Mesendoderm (in vitro differentiated cells): ENCODE measurements around the gene RTL10.

Source experiments
- DNase-seq: peaks from one replicate; pipeline ENCODE4 v3.0.0; 2013
- H2AK5ac ChIP-seq: 2 replicates; pipeline ENCODE4 v1.6.1; 2013; ENCODE audit warnings: low read length, inconsistent platforms
- H2BK120ac ChIP-seq: 2 replicates; pipeline ENCODE4 v1.6.1; 2013; ENCODE audit warnings: low read depth, mild to moderate bottlenecking, low read length, moderate library complexity, mixed read lengths
- H2BK15ac ChIP-seq: replicated peaks from 2 replicates; pipeline ENCODE4 v1.6.1; 2013; ENCODE audit warnings: low read depth, mild to moderate bottlenecking, moderate library complexity
- H2BK5ac ChIP-seq: 2 replicates; pipeline ENCODE4 v1.6.1; 2013; ENCODE audit warnings: low read length, inconsistent platforms
- H3K18ac ChIP-seq: 2 replicates; pipeline ENCODE4 v1.6.1; 2013; ENCODE audit warnings: mild to moderate bottlenecking, low read length, mixed read lengths
- H3K23ac ChIP-seq: one replicate; pipeline ENCODE4 v1.6.1; 2013; ENCODE audit warnings: low read length
- H3K27ac ChIP-seq: 2 replicates; pipeline ENCODE4 v1.5.1; 2013; ENCODE audit warnings: low read depth, mild to moderate bottlenecking, inconsistent platforms, low read length, moderate library complexity
- H3K27me3 ChIP-seq: 2 replicates; pipeline ENCODE4 v1.6.1; 2013; ENCODE audit warnings: low read length, control low read depth, mild to moderate bottlenecking, inconsistent platforms; ENCODE audit not compliant: insufficient read depth, poor library complexity
- H3K36me3 ChIP-seq: 2 replicates; pipeline ENCODE4 v1.6.1; 2013; ENCODE audit warnings: low read length, inconsistent platforms; ENCODE audit not compliant: control insufficient read depth, insufficient read depth
- H3K4ac ChIP-seq: one replicate; pipeline ENCODE4 v1.6.1; 2013; ENCODE audit warnings: low read depth, mild to moderate bottlenecking, low read length, moderate library complexity
- H3K4me1 ChIP-seq: 2 replicates; pipeline ENCODE4 v1.6.1; 2013; ENCODE audit warnings: low read depth, low read length, inconsistent platforms; ENCODE audit not compliant: control insufficient read depth
- H3K4me2 ChIP-seq: 2 replicates; pipeline ENCODE4 v1.6.1; 2013; ENCODE audit warnings: low read length
- H3K4me3 ChIP-seq: 2 replicates; pipeline ENCODE4 v1.5.1; 2013; ENCODE audit warnings: mild to moderate bottlenecking, low read length
- H3K56ac ChIP-seq: one replicate; pipeline ENCODE4 v1.6.1; 2013; ENCODE audit warnings: low read length
- H3K79me1 ChIP-seq: 2 replicates; pipeline ENCODE4 v1.6.1; 2013; ENCODE audit warnings: low read length, inconsistent platforms
- H3K79me2 ChIP-seq: 2 replicates; pipeline ENCODE4 v1.6.1; 2013; ENCODE audit warnings: mild to moderate bottlenecking, low read length; ENCODE audit not compliant: control insufficient read depth, insufficient read depth
- H3K9ac ChIP-seq: 2 replicates; pipeline ENCODE4 v1.6.1; 2013; ENCODE audit warnings: low read length, inconsistent platforms
- H4K5ac ChIP-seq: one replicate; pipeline ENCODE4 v1.6.1; 2013; ENCODE audit warnings: low read length
- H4K8ac ChIP-seq: one replicate; pipeline ENCODE4 v1.6.1; 2013; ENCODE audit warnings: low read depth, mild to moderate bottlenecking, control low read depth, low read length, moderate library complexity
- WGBS: extraction: QIAGEN DNeasy Blood & Tissue Kit; methylation state at CpG from one replicate; pipeline ENCODE4 v1.1.7; 2013; ENCODE audit warnings: low lambda C conversion rate, missing lambda C conversion rate; ENCODE audit not compliant: insufficient coverage; ENCODE audit errors: extremely low coverage; 5-methylcytosine and 5-hydroxymethylcytosine counted together

The RTL10 gene

DNA sequence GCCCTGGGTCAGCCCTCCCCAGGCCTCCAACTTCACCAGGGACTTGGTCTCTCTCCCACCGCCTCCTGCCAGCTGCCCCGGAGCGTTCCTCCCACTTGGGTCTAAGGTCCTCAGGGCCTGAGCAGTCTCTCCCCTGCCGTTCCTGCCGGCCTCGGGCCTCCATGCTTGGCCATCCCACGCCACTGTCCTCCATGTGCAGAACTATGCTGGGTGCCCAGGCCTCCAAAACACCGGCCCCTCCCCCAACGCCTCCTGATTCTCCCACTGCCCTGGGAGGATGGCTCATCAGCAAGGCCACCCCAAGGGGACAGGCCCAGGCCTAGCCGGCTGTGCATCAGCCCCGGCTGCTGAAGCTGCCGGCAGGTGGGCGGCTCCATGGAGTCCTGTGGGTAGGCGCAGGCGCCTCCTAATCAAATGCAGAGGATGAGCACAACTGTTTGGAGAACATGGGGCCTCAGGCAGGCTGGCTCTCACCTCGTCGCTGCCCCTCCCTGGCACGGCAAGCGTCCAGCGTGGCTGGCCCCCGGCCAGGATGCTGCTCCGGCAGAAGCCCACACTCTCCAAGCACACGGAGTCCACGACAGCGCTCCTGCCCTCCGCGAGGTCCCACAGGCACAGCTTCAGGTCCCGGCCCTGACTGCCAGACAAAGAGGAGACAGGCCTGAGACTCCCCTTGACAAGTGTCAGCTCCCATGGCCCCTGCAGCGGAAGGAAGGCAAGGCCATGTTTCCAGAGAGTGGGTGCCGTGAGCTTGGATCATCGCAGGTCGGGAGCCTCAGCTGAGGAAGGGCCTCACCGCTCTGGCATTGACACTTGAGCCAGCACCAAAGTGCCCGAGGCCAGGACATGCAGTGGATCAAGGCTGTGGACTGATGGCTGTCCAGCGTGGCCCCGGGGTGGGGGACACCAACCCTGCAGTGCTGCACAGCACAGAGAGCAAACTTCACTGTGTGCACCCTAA lies 42.6 kb downstream of the RTL10 start:
- Histone ChIP-seq H3K27ac (no peak overlapping the region), H3K9ac (no peak overlapping the region), H3K79me1 (no peaks in the 10 kb centered on the region), H2AK5ac (no peak overlapping the region), H3K4ac (no peak overlapping the region), H3K4me1 (no peaks in the 10 kb centered on the region), H2BK5ac (no peak overlapping the region), H3K36me3 (no peaks in the 10 kb centered on the region), H3K4me3 (no peak overlapping the region), H2BK120ac (no peak overlapping the region), H3K79me2 (no peaks in the 10 kb centered on the region), H4K8ac (no peak overlapping the region), H3K56ac (no peak overlapping the region), H4K5ac (no peak overlapping the region), H3K27me3 (no peaks in the 10 kb centered on the region), H3K23ac (no peak overlapping the region), H3K18ac (no peak overlapping the region), H2BK15ac (no peak overlapping the region), H3K4me2 (no peak overlapping the region)
- no CpG with 5 or more reads among the region's 36 CpGs for WGBS
- no peak for DNase-seq

DNA sequence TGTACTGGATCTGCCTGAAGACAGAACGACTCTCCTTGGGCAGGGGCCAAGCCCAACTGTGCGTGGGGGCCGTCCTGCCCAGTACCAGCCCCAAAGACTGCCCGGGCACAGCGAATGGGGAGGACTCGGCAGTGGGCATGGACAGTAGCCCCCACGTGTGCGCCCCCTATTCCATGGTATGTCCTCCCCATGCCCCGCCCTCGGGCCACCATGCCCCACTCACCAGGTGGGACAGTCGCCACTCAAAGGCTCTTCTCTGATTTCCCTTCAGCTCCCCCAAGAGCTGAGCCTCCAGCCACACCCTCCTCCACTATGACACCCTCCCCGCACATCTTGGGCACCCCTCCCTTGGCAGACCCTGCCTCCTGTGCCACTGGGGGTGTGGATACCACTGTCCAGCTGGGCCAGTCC lies 43.5 kb downstream of the RTL10 start:
- no peak overlapping the region for H2BK5ac ChIP-seq
- H2BK15ac ChIP-seq: no peak overlapping the region
- H3K27me3 ChIP-seq: no peaks in the 10 kb centered on the region
- no peak overlapping the region for H3K27ac ChIP-seq
- no CpG with 5 or more reads among the region's 12 CpGs for WGBS
- H3K36me3 ChIP-seq: no peaks in the 10 kb centered on the region
- H2BK120ac ChIP-seq: no peak overlapping the region
- H4K5ac ChIP-seq: no peak overlapping the region
- no peak overlapping the region for H3K4me2 ChIP-seq
- H3K79me1 ChIP-seq: no peaks in the 10 kb centered on the region
- H4K8ac ChIP-seq: no peak overlapping the region
- H3K4me3 ChIP-seq: no peak overlapping the region
- H3K23ac ChIP-seq: no peak overlapping the region
- H3K56ac ChIP-seq: no peak overlapping the region
- DNase-seq: no peak
- no peak overlapping the region for H3K18ac ChIP-seq
- no peak overlapping the region for H3K9ac ChIP-seq
- H3K79me2 ChIP-seq: no peaks in the 10 kb centered on the region
- H2AK5ac ChIP-seq: no peak overlapping the region
- no peak overlapping the region for H3K4ac ChIP-seq
- no peaks in the 10 kb centered on the region for H3K4me1 ChIP-seq

DNA sequence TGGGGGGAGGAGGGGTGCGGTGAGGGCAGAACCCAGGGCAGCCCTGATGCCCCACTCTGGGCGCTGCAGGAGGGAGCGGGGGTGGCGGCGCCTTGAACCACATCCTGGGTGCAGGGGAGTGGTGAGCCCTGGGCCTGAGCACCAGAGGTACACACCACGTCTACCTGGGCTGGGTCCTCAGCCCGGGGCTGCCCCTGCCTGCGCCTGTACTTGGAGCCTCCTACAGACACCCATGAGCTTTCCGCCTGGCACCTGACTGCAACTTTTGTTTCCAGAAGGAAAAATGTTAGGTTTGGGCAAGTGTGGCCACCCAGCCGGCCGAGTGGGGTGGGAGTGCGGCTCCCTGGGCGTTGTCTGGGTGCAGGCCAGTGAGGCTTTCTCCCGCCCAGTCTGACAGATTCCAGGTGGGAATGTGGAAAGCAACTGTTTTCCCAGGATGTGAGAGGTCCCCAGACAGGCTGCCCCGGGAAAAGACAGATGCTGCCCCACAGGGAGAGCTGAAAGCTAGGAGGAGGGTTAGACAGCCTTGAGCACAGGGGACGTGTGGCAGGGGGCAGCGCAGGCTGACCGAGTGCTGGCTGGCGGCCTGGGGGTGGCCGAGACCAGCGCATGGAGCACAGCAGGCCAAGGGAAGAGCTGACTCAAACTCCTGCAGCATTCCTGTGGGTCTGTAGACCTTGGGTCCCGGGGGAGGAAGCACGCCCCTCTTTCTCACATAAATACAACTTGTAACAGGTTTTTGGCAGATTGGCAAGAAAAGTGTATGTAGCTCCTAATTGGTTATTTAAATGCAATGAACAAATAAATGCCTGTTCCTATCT lies 44.1 kb downstream of the RTL10 start:
- Histone ChIP-seq H3K23ac (no peak overlapping the region), H3K4me3 (no peak overlapping the region), H4K8ac (no peak overlapping the region), H3K9ac (no peak overlapping the region), H3K79me1 (no peaks in the 10 kb centered on the region), H2BK5ac (no peak overlapping the region), H3K36me3 (no peaks in the 10 kb centered on the region), H3K27ac (no peak overlapping the region), H3K56ac (no peak overlapping the region), H2BK120ac (no peak overlapping the region), H3K4me2 (no peak overlapping the region), H3K79me2 (no peaks in the 10 kb centered on the region), H3K4me1 (no peaks in the 10 kb centered on the region), H3K27me3 (no peaks in the 10 kb centered on the region), H3K18ac (no peak overlapping the region), H3K4ac (no peak overlapping the region), H2BK15ac (no peak overlapping the region), H4K5ac (no peak overlapping the region), H2AK5ac (no peak overlapping the region)
- DNase-seq: peak; percentile 21
- no CpG with 5 or more reads among the region's 23 CpGs for WGBS

DNA sequence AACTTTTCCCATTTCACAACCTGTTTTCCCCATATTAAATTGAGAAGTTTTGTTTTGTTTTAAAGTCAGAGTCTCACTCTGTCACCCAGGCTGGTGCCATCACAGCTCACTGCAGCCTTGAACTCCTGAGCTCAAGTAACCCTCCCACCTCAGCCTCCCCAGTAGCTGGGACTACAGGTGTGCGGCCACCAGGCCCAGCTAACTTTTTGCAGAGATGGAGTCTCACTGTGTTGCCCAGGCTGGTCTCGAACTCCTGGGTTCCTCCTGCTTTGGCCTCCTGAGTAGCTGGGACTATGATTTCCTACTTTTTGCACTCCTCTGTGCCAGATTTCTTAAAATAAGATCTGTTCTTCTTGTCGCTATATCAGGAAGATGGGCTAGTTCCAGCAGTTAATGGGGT lies 44.9 kb downstream of the RTL10 start:
- H2BK5ac ChIP-seq: no peak overlapping the region
- H3K4me1 ChIP-seq: no peaks in the 10 kb centered on the region
- H3K4me3 ChIP-seq: no peak overlapping the region
- H3K56ac ChIP-seq: no peak overlapping the region
- H3K36me3 ChIP-seq: no peaks in the 10 kb centered on the region
- H2BK15ac ChIP-seq: no peak overlapping the region
- no peaks in the 10 kb centered on the region for H3K27me3 ChIP-seq
- no peak overlapping the region for H4K5ac ChIP-seq
- H2AK5ac ChIP-seq: no peak overlapping the region
- H2BK120ac ChIP-seq: no peak overlapping the region
- no peak overlapping the region for H3K18ac ChIP-seq
- no peaks in the 10 kb centered on the region for H3K79me2 ChIP-seq
- H4K8ac ChIP-seq: no peak overlapping the region
- no peak overlapping the region for H3K4ac ChIP-seq
- no peak overlapping the region for H3K9ac ChIP-seq
- no peak overlapping the region for H3K23ac ChIP-seq
- no peak overlapping the region for H3K27ac ChIP-seq
- no peak for DNase-seq
- H3K4me2 ChIP-seq: no peak overlapping the region
- WGBS: no CpG with 5 or more reads among the region's 3 CpGs
- H3K79me1 ChIP-seq: no peaks in the 10 kb centered on the region

DNA sequence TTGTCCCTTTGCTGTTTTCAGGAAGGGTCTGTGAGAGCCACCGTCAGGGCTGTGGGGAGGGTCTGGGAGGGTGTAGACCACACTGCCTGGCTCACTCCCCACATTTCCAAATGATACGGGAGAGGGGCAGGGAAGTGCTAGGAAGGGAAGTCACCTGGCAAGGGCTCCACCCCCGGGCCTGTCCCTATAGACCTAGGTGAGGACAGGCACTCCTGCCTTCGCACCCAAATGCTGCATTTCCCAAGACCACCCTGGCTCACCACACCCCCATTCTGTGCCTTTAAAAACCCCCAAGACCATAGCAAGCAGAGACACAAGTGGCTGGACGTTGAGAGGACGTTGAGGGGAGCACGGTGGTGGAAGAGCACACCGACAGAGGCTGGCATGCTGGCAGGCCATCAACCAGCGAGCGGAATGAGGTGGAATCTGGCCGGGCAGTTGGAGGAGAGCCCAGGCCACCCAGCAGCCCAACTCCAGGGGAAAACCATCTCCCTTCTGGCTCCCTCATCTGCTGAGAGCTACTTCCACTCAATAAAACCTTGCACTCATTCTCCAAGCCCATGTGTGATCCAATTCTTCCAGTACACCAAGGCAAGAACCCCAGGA lies 45.7 kb downstream of the RTL10 start:
- no peak overlapping the region for H2BK15ac ChIP-seq
- no peak overlapping the region for H3K4me3 ChIP-seq
- H2BK5ac ChIP-seq: no peak overlapping the region
- no peak overlapping the region for H3K4ac ChIP-seq
- no peak overlapping the region for H2BK120ac ChIP-seq
- H4K5ac ChIP-seq: no peak overlapping the region
- no peak overlapping the region for H3K27ac ChIP-seq
- no peaks in the 10 kb centered on the region for H3K36me3 ChIP-seq
- no peaks in the 10 kb centered on the region for H3K79me2 ChIP-seq
- no peak overlapping the region for H4K8ac ChIP-seq
- no peak overlapping the region for H3K18ac ChIP-seq
- no peaks in the 10 kb centered on the region for H3K79me1 ChIP-seq
- no peak overlapping the region for H3K23ac ChIP-seq
- H3K9ac ChIP-seq: no peak overlapping the region
- H3K4me2 ChIP-seq: no peak overlapping the region
- no CpG with 5 or more reads among the region's 11 CpGs for WGBS
- no peak overlapping the region for H2AK5ac ChIP-seq
- H3K56ac ChIP-seq: no peak overlapping the region
- no peak for DNase-seq
- H3K27me3 ChIP-seq: no peaks in the 10 kb centered on the region
- no peaks in the 10 kb centered on the region for H3K4me1 ChIP-seq
